GM12891 (cell line): ENCODE measurements around the gene RPS21.

Experiments used
- POLR2A ChIP-seq: IDR thresholded peaks from 2 replicates; pipeline ENCODE4 v1.6.1; 2011; ENCODE audit warnings: low read depth, low read length, control low read depth
- POLR2AphosphoS5 ChIP-seq: IDR thresholded peaks from 2 replicates; pipeline ENCODE4 v1.6.1; 2011; ENCODE audit warnings: low read depth, low read length, control low read depth
- POU2F2 ChIP-seq: IDR thresholded peaks from 2 replicates; pipeline ENCODE4 v1.6.1; 2011; ENCODE audit warnings: low read depth, mild to moderate bottlenecking, control low read depth, low read length, moderate library complexity
- SPI1 ChIP-seq: IDR thresholded peaks from 2 replicates; pipeline ENCODE4 v1.6.1; 2011; ENCODE audit warnings: low read depth, low read length, control low read depth
- TAF1 ChIP-seq: IDR thresholded peaks from 2 replicates; pipeline ENCODE4 v1.6.1; 2011; ENCODE audit warnings: low read depth, low read length, control low read depth

GRCh38 chr20:62400021-62400420, 13.1 kb downstream of the RPS21 start:
- no peak for TF ChIP-seq POLR2AphosphoS5
- TF ChIP-seq TAF1, result no peak
- TF ChIP-seq POLR2A, result no peak
- TF ChIP-seq SPI1, result no peak
- TF ChIP-seq POU2F2, result no peak
